Astrocyte (in vitro differentiated cells and primary cell): ENCODE data around the gene NDUFA9. TPM values are rescaled to one million over a fixed set of nuclear protein-coding genes. Genes with fewer than 3 reads are reported as not detected.

ENCODE experiments used
- DNase-seq: peaks from one replicate; pipeline ENCODE4 v3.0.0-alpha.2; 2010; ENCODE audit warnings: low read depth
- FAIRE-seq: peaks from 2 replicates; lab custom pipeline; 2011; peaks lifted over from hg19 to GRCh38; lab: Jason Lieb, UNC
- H2AFZ ChIP-seq: 2 replicates; pipeline ENCODE4 v1.6.0; 2012; ENCODE audit warnings: low read depth, low read length, inconsistent platforms
- H3K27ac ChIP-seq: 2 replicates; pipeline ENCODE4 v1.5.1; 2011; ENCODE audit warnings: low read depth, low read length, inconsistent platforms
- H3K27me3 ChIP-seq: 2 replicates; pipeline ENCODE4 v1.6.0; 2011; ENCODE audit warnings: low read length, inconsistent platforms; ENCODE audit not compliant: insufficient read depth
- H3K36me3 ChIP-seq: 2 replicates; pipeline ENCODE4 v1.5.1; 2011; ENCODE audit warnings: low read length, inconsistent platforms; ENCODE audit not compliant: insufficient read depth
- H3K4me1 ChIP-seq: 2 replicates; pipeline ENCODE4 v1.5.1; 2011; ENCODE audit warnings: low read length, inconsistent platforms; ENCODE audit not compliant: insufficient read depth
- H3K4me2 ChIP-seq: 2 replicates; pipeline ENCODE4 v1.6.0; 2012; ENCODE audit warnings: low read length, inconsistent platforms
- H3K4me3 ChIP-seq: 2 replicates; pipeline ENCODE4 v1.5.1; 2011; ENCODE audit warnings: low read depth, mild to moderate bottlenecking, low read length, inconsistent platforms; ENCODE audit not compliant: insufficient read depth
- H3K79me2 ChIP-seq: 2 replicates; pipeline ENCODE4 v1.6.0; 2012; ENCODE audit warnings: mild to moderate bottlenecking, low read length, inconsistent platforms; ENCODE audit not compliant: insufficient read depth
- H3K9ac ChIP-seq: 2 replicates; pipeline ENCODE4 v1.6.0; 2012; ENCODE audit warnings: mild to moderate bottlenecking, low read length, inconsistent platforms
- H3K9me3 ChIP-seq: 2 replicates; pipeline ENCODE4 v1.5.1; 2012; ENCODE audit warnings: low read depth, mild to moderate bottlenecking, low read length, inconsistent platforms; ENCODE audit not compliant: insufficient read depth
- H4K20me1 ChIP-seq: 2 replicates; pipeline ENCODE4 v1.6.0; 2012; ENCODE audit warnings: low read length, inconsistent platforms; ENCODE audit not compliant: insufficient read depth
- H3K27ac Mint-ChIP-seq: one replicate; pipeline ENCODE4 v1.8.0; 2021; ENCODE audit warnings: mild to moderate bottlenecking, mixed read lengths; ENCODE audit not compliant: unreplicated experiment
- H3K27me3 Mint-ChIP-seq: one replicate; pipeline ENCODE4 v1.8.0; 2021; ENCODE audit warnings: low read depth, mixed read lengths; ENCODE audit not compliant: unreplicated experiment
- H3K36me3 Mint-ChIP-seq: one replicate; pipeline ENCODE4 v1.8.0; 2021; ENCODE audit warnings: low read depth, mixed read lengths; ENCODE audit not compliant: unreplicated experiment
- H3K4me1 Mint-ChIP-seq: one replicate; pipeline ENCODE4 v1.8.0; 2021; ENCODE audit warnings: low read depth, mixed read lengths; ENCODE audit not compliant: unreplicated experiment
- H3K4me3 Mint-ChIP-seq: one replicate; pipeline ENCODE4 v1.8.0; 2021; ENCODE audit warnings: mild to moderate bottlenecking, moderate library complexity, mixed read lengths; ENCODE audit not compliant: unreplicated experiment
- H3K9me3 Mint-ChIP-seq: one replicate; pipeline ENCODE4 v1.8.0; 2021; ENCODE audit warnings: mild to moderate bottlenecking, mixed read lengths; ENCODE audit not compliant: unreplicated experiment
- EZH2 ChIP-seq: IDR thresholded peaks from 2 replicates; pipeline ENCODE4 v1.6.1; 2012; ENCODE audit warnings: mild to moderate bottlenecking, low read length, inconsistent platforms; ENCODE audit not compliant: insufficient read depth
- total RNA-seq: library from RNA; stranded (reverse); gene quantifications from 2 replicates; pipeline ENCODE4 v1.2.1, GENCODE V29; 2021
- TF ChIP-seq, protein P1 (sequence below): IDR thresholded peaks from 2 replicates; pipeline ENCODE4 v1.5.1; 2011; ENCODE audit warnings: low read depth, mild to moderate bottlenecking, inconsistent platforms, low read length, moderate library complexity; ENCODE audit not compliant: insufficient read depth

The NDUFA9 gene
- total RNA-seq, 1 donor from 2014 or later: 101 TPM

DNA sequence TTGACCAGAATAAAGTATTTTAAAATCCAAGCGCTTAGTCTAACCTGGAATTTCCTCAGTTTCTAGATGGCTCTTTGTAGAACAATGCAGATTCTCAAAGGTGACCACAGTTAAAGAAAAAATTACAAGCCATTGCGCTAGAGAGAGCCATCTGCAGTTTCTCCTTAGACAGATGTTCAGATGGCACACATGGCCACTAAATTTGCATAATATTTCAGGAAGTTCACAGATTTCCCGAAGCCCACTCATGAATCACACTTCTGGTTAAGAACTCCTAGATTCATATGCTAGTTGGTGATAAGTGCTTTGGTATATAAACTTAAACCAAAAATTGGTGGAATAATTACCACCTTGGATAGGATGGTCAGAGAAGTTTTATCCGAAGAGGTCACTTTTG lies 812 bp upstream of the NDUFA9 start:
- Histone ChIP-seq H3K27ac (peak overlapping the region; percentile 83), H2AFZ (peak overlapping the region; percentile 89)

DNA sequence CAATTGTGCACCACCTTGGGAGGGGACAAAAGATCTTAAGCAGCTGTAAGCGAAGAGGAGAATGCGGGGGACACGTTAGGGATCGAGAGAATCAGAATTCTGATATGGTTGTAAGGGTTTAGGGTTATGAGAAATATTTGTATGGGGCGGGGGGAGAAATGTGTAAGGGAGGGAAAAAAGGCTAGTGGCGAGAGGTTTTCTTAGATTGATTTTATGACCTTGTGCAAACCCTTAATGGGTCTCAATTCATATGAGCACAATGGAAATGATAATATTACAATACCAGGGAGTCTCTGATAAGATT lies 396 bp downstream of the NDUFA9 start:
- Histone ChIP-seq H3K27me3 (no peaks in the 10 kb centered on the region), H4K20me1 (peaks cover 20% of the 10 kb centered on the region), H2AFZ (peak overlapping the region; percentile 89), H3K9me3 (no peaks in the 10 kb centered on the region), H3K4me3 (peak overlapping the region; percentile 93), H3K27ac (peak overlapping the region; percentile 83), H3K36me3 (no peaks in the 10 kb centered on the region), H3K79me2 (peaks cover 59% of the 10 kb centered on the region), H3K9ac (peak overlapping the region; percentile 96), H3K4me1 (peaks cover 12% of the 10 kb centered on the region), H3K4me2 (peak overlapping the region; percentile 98)
- Mint-ChIP-seq H3K4me1 (peaks cover 11% of the 10 kb centered on the region), H3K27me3 (no peaks in the 10 kb centered on the region), H3K27ac (peak overlapping the region; percentile 91), H3K9me3 (no peaks in the 10 kb centered on the region), H3K4me3 (peak overlapping the region; percentile 98), H3K36me3 (no peaks in the 10 kb centered on the region)
- TF ChIP-seq EZH2: no peak
- TF ChIP-seq, protein P1, sequence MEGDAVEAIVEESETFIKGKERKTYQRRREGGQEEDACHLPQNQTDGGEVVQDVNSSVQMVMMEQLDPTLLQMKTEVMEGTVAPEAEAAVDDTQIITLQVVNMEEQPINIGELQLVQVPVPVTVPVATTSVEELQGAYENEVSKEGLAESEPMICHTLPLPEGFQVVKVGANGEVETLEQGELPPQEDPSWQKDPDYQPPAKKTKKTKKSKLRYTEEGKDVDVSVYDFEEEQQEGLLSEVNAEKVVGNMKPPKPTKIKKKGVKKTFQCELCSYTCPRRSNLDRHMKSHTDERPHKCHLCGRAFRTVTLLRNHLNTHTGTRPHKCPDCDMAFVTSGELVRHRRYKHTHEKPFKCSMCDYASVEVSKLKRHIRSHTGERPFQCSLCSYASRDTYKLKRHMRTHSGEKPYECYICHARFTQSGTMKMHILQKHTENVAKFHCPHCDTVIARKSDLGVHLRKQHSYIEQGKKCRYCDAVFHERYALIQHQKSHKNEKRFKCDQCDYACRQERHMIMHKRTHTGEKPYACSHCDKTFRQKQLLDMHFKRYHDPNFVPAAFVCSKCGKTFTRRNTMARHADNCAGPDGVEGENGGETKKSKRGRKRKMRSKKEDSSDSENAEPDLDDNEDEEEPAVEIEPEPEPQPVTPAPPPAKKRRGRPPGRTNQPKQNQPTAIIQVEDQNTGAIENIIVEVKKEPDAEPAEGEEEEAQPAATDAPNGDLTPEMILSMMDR: no peak
- DNase-seq (no peak), FAIRE-seq (no peak)

More for the DNA sequence above, 812 bp upstream of the NDUFA9 start:
- no peak for DNase-seq
- Histone ChIP-seq H3K27me3 (no peaks in the 10 kb centered on the region), H3K4me3 (peak overlapping the region; percentile 93), H3K4me1 (peaks cover 12% of the 10 kb centered on the region), H4K20me1 (peaks cover 12% of the 10 kb centered on the region), H3K4me2 (peak overlapping the region; percentile 98), H3K9me3 (no peaks in the 10 kb centered on the region), H3K9ac (peak overlapping the region; percentile 96), H3K79me2 (peaks cover 47% of the 10 kb centered on the region), H3K36me3 (no peaks in the 10 kb centered on the region)
- peaks cover 8% of the 10 kb centered on the region for H3K4me1 Mint-ChIP-seq
- H3K9me3 Mint-ChIP-seq: no peaks in the 10 kb centered on the region
- no peak for FAIRE-seq
- H3K4me3 Mint-ChIP-seq: peak overlapping the region; percentile 98
- TF ChIP-seq, protein P1: no peak
- TF ChIP-seq EZH2: no peak
- no peaks in the 10 kb centered on the region for H3K36me3 Mint-ChIP-seq
- H3K27me3 Mint-ChIP-seq: no peaks in the 10 kb centered on the region
- peak overlapping the region; percentile 91 for H3K27ac Mint-ChIP-seq

DNA sequence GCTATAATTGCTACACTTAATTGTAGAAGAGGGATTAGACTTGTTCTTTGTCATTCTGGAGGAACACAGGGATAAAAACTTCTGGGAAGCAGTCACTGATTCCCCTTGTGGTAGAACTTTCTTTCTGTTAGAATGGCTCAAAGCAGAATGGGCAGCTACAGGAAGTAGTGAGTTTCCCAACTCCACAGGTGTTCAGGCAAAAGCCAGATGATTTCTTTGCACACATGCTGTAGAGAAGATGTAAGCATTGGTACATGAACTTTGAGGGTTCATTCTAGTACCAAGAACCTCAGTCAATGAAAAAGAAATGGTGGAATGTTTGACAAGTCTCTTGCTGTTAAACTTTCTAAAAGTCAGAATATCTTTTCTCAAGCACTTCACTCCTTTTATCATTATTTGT lies 4.3 kb downstream of the NDUFA9 start:
- H3K27me3 ChIP-seq: no peaks in the 10 kb centered on the region
- TF ChIP-seq, protein P1: no peak
- no peak for TF ChIP-seq EZH2
- no peak overlapping the region for H3K4me3 Mint-ChIP-seq
- H3K4me3 ChIP-seq: no peak overlapping the region
- peaks cover 11% of the 10 kb centered on the region for H3K4me1 Mint-ChIP-seq
- H2AFZ ChIP-seq: no peak overlapping the region
- H3K36me3 ChIP-seq: peaks cover 31% of the 10 kb centered on the region
- H3K4me2 ChIP-seq: no peak overlapping the region
- H3K27me3 Mint-ChIP-seq: no peaks in the 10 kb centered on the region
- peaks cover 62% of the 10 kb centered on the region for H3K79me2 ChIP-seq
- no peak overlapping the region for H3K27ac ChIP-seq
- H3K9me3 Mint-ChIP-seq: no peaks in the 10 kb centered on the region
- peaks cover 20% of the 10 kb centered on the region for H4K20me1 ChIP-seq
- FAIRE-seq (peak; percentile 43), DNase-seq (no peak)
- no peak overlapping the region for H3K9ac ChIP-seq
- H3K4me1 ChIP-seq: peaks cover 8% of the 10 kb centered on the region
- H3K9me3 ChIP-seq: no peaks in the 10 kb centered on the region
- no peak overlapping the region for H3K27ac Mint-ChIP-seq
- H3K36me3 Mint-ChIP-seq: peaks cover 4% of the 10 kb centered on the region
